HG02588 (cell line): ENCODE results near the gene VAV2.

ENCODE experiments used
- ATAC-seq: cut with Tn5 transposase; IDR thresholded peaks from one replicate; pipeline ENCODE4 v1.9.1; 2021; ENCODE audit warnings: mild to moderate bottlenecking, moderate library complexity; ENCODE audit not compliant: unreplicated experiment

VAV2 gene

GRCh38 chr9:133824106-133824801 lies 167.9 kb downstream of the VAV2 start:
- no peak for ATAC-seq

GRCh38 chr9:133823189-133824105 lies 168.7 kb downstream of the VAV2 start:
- ATAC-seq, result no peak

- no peak for ATAC-seq
These were observed 169.6 kb downstream of the VAV2 start for GRCh38 chr9:133822430-133823065.

GRCh38 chr9:133821601-133822429 lies 170.3 kb downstream of the VAV2 start:
- no peak for ATAC-seq

- no peak for ATAC-seq
These were observed 172.2 kb downstream of the VAV2 start for GRCh38 chr9:133819923-133820322.

GRCh38 chr9:133818444-133818843 lies 173.7 kb downstream of the VAV2 start:
- no peak for ATAC-seq

GRCh38 chr9:133815781-133816180 lies 176.3 kb downstream of the VAV2 start:
- no peak for ATAC-seq

GRCh38 chr9:133814586-133815208 lies 177.4 kb downstream of the VAV2 start:
- ATAC-seq, result no peak

GRCh38 chr9:133813749-133814585 lies 178.2 kb downstream of the VAV2 start:
- no peak for ATAC-seq

GRCh38 chr9:133812941-133813748 lies 179.0 kb downstream of the VAV2 start:
- no peak for ATAC-seq

- no peak for ATAC-seq
These were observed 179.9 kb downstream of the VAV2 start for GRCh38 chr9:133812077-133812868.

GRCh38 chr9:133811471-133811870 lies 180.7 kb downstream of the VAV2 start:
- no peak for ATAC-seq

- ATAC-seq, result no peak
These were observed 181.4 kb downstream of the VAV2 start for GRCh38 chr9:133810556-133811195.

GRCh38 chr9:133809335-133809734 lies 182.8 kb downstream of the VAV2 start:
- no peak for ATAC-seq

- no peak for ATAC-seq
These were observed 184.3 kb downstream of the VAV2 start for GRCh38 chr9:133807818-133808217.

GRCh38 chr9:133807037-133807436 lies 185.1 kb downstream of the VAV2 start:
- no peak for ATAC-seq

- ATAC-seq, result no peak
These were observed 185.5 kb downstream of the VAV2 start for GRCh38 chr9:133806623-133807010.
